GM23338 (cell line): ENCODE measurements around the gene RNASE2. TPM values are rescaled to one million over a fixed set of nuclear protein-coding genes. Genes with fewer than 3 reads are reported as not detected.

Experiments used
- ATAC-seq: fragments of 200-7000 bp; cut with Tn5 transposase; 3 replicates; pipeline ENCODE4 v1.9.1; 2020
- DNase-seq: peaks from one replicate; pipeline ENCODE4 v3.0.0-alpha.2; 2015; ENCODE audit warnings: low spot score
- H2AFZ ChIP-seq: fragments of 200-600 bp; sonication (generic); 2 replicates; pipeline ENCODE4 v1.8.0; 2016; ENCODE audit warnings: antibody characterized with exemption, mild to moderate bottlenecking, moderate library complexity
- H3F3A ChIP-seq: fragments of 200-600 bp; sonication (generic); replicated peaks from 2 replicates; pipeline ENCODE4 v1.8.0; 2017; ENCODE audit warnings: antibody characterized with exemption, mixed run types, low read depth
- H3K27ac ChIP-seq: fragments of 200-600 bp; sonication (generic); 2 replicates; pipeline ENCODE4 v1.6.1; 2016; ENCODE audit warnings: low read depth
- H3K27me3 ChIP-seq: fragments of 200-600 bp; sonication (generic); 2 replicates; pipeline ENCODE4 v1.8.0; 2016; ENCODE audit warnings: mild to moderate bottlenecking, mixed run types, moderate library complexity; ENCODE audit not compliant: insufficient read depth
- H3K36me3 ChIP-seq: fragments of 200-600 bp; sonication (generic); 2 replicates; pipeline ENCODE4 v1.8.0; 2016; ENCODE audit warnings: mild to moderate bottlenecking; ENCODE audit not compliant: insufficient read depth
- H3K4me1 ChIP-seq: fragments of 200-600 bp; sonication (generic); 2 replicates; pipeline ENCODE4 v1.8.0; 2016; ENCODE audit warnings: mild to moderate bottlenecking, moderate library complexity; ENCODE audit not compliant: insufficient read depth
- H3K4me2 ChIP-seq: fragments of 200-600 bp; sonication (generic); 2 replicates; pipeline ENCODE4 v1.7.1; 2017; ENCODE audit warnings: mixed run types
- H3K4me3 ChIP-seq: fragments of 200-600 bp; sonication (generic); 2 replicates; pipeline ENCODE4 v1.6.1; 2016; ENCODE audit warnings: mixed run types
- H3K79me2 ChIP-seq: fragments of 200-600 bp; sonication (generic); replicated peaks from 2 replicates; pipeline ENCODE4 v1.8.0; 2017; ENCODE audit warnings: mild to moderate bottlenecking; ENCODE audit not compliant: insufficient read depth
- H3K9me2 ChIP-seq: fragments of 200-600 bp; sonication (generic); 2 replicates; pipeline ENCODE4 v1.8.0; 2017; ENCODE audit not compliant: insufficient read depth
- H4K20me1 ChIP-seq: fragments of 200-600 bp; sonication (generic); replicated peaks from 2 replicates; pipeline ENCODE4 v1.8.0; 2017; ENCODE audit warnings: mild to moderate bottlenecking; ENCODE audit not compliant: insufficient read depth
- H3K27ac Mint-ChIP-seq: 2 replicates; pipeline ENCODE4 v1.8.0; 2020; ENCODE audit warnings: inconsistent platforms, mild to moderate bottlenecking, moderate library complexity, mixed read lengths
- H3K27me3 Mint-ChIP-seq: 3 replicates; pipeline ENCODE4 v1.8.0; 2022; ENCODE audit warnings: low read depth, mild to moderate bottlenecking, moderate library complexity, mixed read lengths, inconsistent platforms; ENCODE audit not compliant: insufficient read depth, poor library complexity
- H3K36me3 Mint-ChIP-seq: 3 replicates; pipeline ENCODE4 v1.8.0; 2021; ENCODE audit warnings: low read depth, mild to moderate bottlenecking, inconsistent platforms, moderate library complexity, mixed read lengths
- H3K4me1 Mint-ChIP-seq: 3 replicates; pipeline ENCODE4 v1.8.0; 2020; ENCODE audit warnings: mild to moderate bottlenecking, inconsistent platforms, mixed read lengths
- H3K4me3 Mint-ChIP-seq: 3 replicates; pipeline ENCODE4 v1.8.0; 2021; ENCODE audit warnings: moderate library complexity, mild to moderate bottlenecking, inconsistent platforms, mixed read lengths
- H3K9me3 Mint-ChIP-seq: 3 replicates; pipeline ENCODE4 v1.8.0; 2020; ENCODE audit warnings: moderate library complexity, mild to moderate bottlenecking, inconsistent platforms, mixed read lengths
- CTCF ChIP-seq, 2 experiments: fragments of 200-600 bp in 1 of 2; sonication (generic) in 1 of 2; conservative IDR thresholded peaks; 2 replicates each; pipeline versions ENCODE4 v1.5.1 to v1.6.1; 2016 to 2017; ENCODE audit warnings: antibody characterized with exemption in 2 of 2, low read depth in 2 of 2, mild to moderate bottlenecking in 2 of 2, moderate library complexity in 1 of 2
- EZH2 ChIP-seq: fragments of 200-600 bp; sonication (generic); IDR thresholded peaks from one replicate; pipeline ENCODE4 v1.8.0; 2017; ENCODE audit warnings: antibody characterized with exemption, mild to moderate bottlenecking, low read depth; ENCODE audit not compliant: unreplicated experiment
- EZH2phosphoT487 ChIP-seq: fragments of 200-600 bp; sonication (generic); IDR thresholded peaks from one replicate; pipeline ENCODE4 v1.8.1; 2018; ENCODE audit warnings: antibody characterized with exemption; ENCODE audit not compliant: unreplicated experiment
- REST ChIP-seq: IDR thresholded peaks from one replicate; pipeline ENCODE4 v1.6.1; 2018; ENCODE audit warnings: antibody characterized with exemption; ENCODE audit not compliant: unreplicated experiment
- STAT1 ChIP-seq: IDR thresholded peaks from one replicate; pipeline ENCODE4 v1.6.1; 2016; ENCODE audit warnings: antibody characterized with exemption; ENCODE audit not compliant: unreplicated experiment
- ZNF114 ChIP-seq: fragments of 250-450 bp; sonication (Bioruptor Pico); IDR thresholded peaks from 2 replicates; pipeline ENCODE4 v1.5.0; 2020; ENCODE audit warnings: mild to moderate bottlenecking, moderate library complexity
- polyA plus RNA-seq: library from polyadenylated mRNA; unstranded; fragments of >200 nt; fragmentation: Nextera tagmentation; extraction: Ambion mirVana; gene quantifications from 2 replicates; pipeline ENCODE4 v1.2.1, GENCODE V29; 2016
- total RNA-seq: library from RNA; depleted of rRNA; stranded (reverse); fragments of >200 nt; shearing (Covaris generic); gene quantifications from 2 replicates; pipeline ENCODE4 v1.2.3, GENCODE V29; 2014

RNASE2 gene
- total and polyA plus RNA-seq, 2 experiments from 2014 or later = not detected

DNA sequence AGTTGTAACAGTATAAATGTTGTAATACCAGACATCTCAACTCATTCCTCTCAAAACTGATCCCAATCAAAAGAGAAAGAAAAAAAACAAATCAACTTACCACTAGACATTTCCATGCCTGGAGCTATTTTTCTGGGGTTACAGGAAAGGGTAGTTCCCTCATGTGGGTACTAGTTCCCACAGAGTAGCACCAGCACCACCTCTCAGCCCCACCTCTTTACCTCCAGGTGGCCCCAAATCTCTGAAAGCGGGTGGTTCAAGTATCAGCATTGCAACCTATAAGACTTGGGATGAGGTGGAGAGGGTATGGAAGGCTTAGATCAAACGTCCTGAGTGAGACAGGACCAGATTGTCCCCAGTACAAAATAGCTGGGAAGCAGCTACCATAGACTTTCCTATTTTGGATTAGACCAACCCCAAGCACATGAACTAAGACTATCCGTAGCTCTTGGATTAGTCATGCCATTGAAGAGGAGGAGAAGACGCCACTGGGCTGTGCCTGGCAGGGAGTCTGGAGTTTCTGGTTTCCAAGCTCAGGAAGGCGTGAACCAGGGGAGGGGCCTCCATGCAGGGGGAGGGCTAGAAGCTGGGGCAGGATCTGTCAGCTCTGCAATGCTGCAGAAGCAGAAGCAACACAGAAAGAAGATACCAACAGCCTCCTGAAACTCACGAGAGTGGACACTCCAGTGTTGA lies 43.5 kb downstream of the RNASE2 start, which contains the start of gene SLC39A2:
SLC39A2 (plus strand) TSS at position 620 of the 693 bp plus-strand sequence. CDS start 154 bp downstream, outside the sequence.
- Histone ChIP-seq H4K20me1 (no peaks in the 10 kb centered on the region), H3K4me3 (peak within 1 kb of the TSS; percentile 38), H2AFZ (0 out of 2 replicates have a peak within 1 kb of the TSS, but pooled peaks have one; percentile 6), H3K4me1 (peaks cover 6% of the 10 kb centered on the region), H3K79me2 (no peaks in the 10 kb centered on the region), H3K9me2 (no peaks in the 10 kb centered on the region), H3K27me3 (no peaks in the 10 kb centered on the region), H3K4me2 (peak within 1 kb of the TSS; percentile 41; the same call in 1 of the 2 replicates), H3F3A (0 out of 2 replicates have a peak, but pooled peaks cover 4% of the 10 kb centered on the region), H3K36me3 (peaks cover 26% of the 10 kb centered on the region), H3K27ac (no peak within 1 kb of the TSS)
- TF ChIP-seq STAT1 (no peak), CTCF (conservative IDR thresholded peaks at IDR 0.05; ENCODE audit: low read depth in 2 of 2) (0 out of 4 replicates have a peak, but pooled peaks of 1 of the 2 experiments have one; percentile 10)
- Mint-ChIP-seq H3K27me3 (peaks cover 2% of the 10 kb centered on the region), H3K9me3 (no peaks in the 10 kb centered on the region), H3K36me3 (peaks cover 28% of the 10 kb centered on the region), H3K27ac (peak within 1 kb of the TSS; percentile 11; the same call in 1 of the 2 replicates), H3K4me3 (peak within 1 kb of the TSS; percentile 27; the same call in 1 of the 3 replicates), H3K4me1 (peaks cover 23% of the 10 kb centered on the region)
- ATAC-seq (peak; percentile 91), DNase-seq (peak; percentile 66)

- ATAC-seq (no peak), DNase-seq (no peak)
- Mint-ChIP-seq H3K27me3 (peaks cover 2% of the 10 kb centered on the region), H3K4me1 (peaks cover 23% of the 10 kb centered on the region), H3K4me3 (no peak overlapping the region), H3K27ac (no peak overlapping the region), H3K9me3 (no peaks in the 10 kb centered on the region), H3K36me3 (peaks cover 21% of the 10 kb centered on the region)
- Histone ChIP-seq H3K9me2 (no peaks in the 10 kb centered on the region), H3K4me3 (no peak overlapping the region), H2AFZ (no peak overlapping the region), H3K4me2 (no peak overlapping the region), H3F3A (0 out of 2 replicates have a peak, but pooled peaks cover 4% of the 10 kb centered on the region), H3K79me2 (no peaks in the 10 kb centered on the region), H3K27ac (no peak overlapping the region), H3K36me3 (peaks cover 19% of the 10 kb centered on the region), H3K27me3 (no peaks in the 10 kb centered on the region), H3K4me1 (peaks cover 6% of the 10 kb centered on the region), H4K20me1 (no peaks in the 10 kb centered on the region)
- TF ChIP-seq EZH2phosphoT487 = no peak
- no peak for TF ChIP-seq CTCF (conservative IDR thresholded peaks at IDR 0.05; ENCODE audit: low read depth in 2 of 2)
- no peak for TF ChIP-seq REST
- no peak for TF ChIP-seq EZH2
- no peak for TF ChIP-seq ZNF114 (CRISPR knock-in tag)
Observed at GRCh38 chr14:20999591-20999990, 44.3 kb downstream of the RNASE2 start.
